Activated CD4-positive, alpha-beta T cell treated with anti-CD3 and anti-CD28 coated beads, Interleukin-2, Interleukin-4, amounts not matched to agents 100 ng/mL and 50 ng/mL, durations not matched to agents 16 hours and 8 hours (primary cell): ENCODE data around the gene COL26A1.
A peak's percentile ranks its signal among the peaks of the same experiment; 100 is the strongest.
"Not testable (repeated sequence)": the region's sequence is repeated elsewhere in the genome, so short reads cannot be mapped to it uniquely, and the experiment has no call there.

ENCODE experiments used
- DNase-seq: peaks from one replicate; pipeline ENCODE4 v3.0.0-alpha.2; 2020; ENCODE audit warnings: low spot score

COL26A1 gene

GRCh38 chr7:101598422-101598985 is 235.8 kb downstream of the COL26A1 start:
- DNase-seq: no peak

DNA sequence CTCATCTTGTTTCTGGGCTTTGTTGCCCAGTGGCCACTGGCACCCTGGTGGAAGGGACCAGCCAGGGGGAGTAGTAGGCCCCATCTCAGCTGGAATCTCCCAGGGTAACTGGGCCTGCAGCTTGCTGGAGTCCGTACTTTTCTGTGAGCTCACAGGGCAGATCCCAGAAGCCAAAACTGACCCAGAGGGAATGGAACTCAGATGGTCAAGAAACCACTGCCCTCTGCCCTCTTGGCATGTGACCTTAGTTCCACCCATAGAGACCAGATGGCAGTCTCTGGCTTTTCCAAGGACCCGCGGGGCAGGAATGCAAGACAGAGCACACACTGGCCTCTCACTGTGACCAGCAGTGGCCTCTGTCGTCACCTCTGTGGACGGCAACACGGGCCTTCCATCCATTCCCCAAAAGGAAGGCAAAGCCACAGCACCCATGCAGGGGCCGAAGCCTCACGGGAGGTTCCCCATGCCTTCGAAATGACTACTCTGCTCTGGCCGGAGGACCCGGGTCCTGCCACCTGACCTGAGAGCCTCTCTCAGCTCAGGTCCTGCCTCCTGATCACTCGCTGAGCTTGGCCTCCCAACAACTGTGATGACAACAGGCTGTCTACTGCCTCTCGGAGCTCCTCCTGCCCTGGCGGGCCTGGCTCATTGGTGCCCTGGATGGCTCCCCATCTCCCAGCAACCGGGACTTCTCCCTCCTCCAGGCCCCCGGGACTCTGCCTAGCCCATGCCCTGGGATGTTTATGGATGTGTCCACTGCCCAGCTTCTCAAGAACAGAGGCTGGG is 236.5 kb downstream of the COL26A1 start:
- DNase-seq: no peak

- DNase-seq: no peak
Measured at GRCh38 chr7:101599787-101600186, 237.1 kb downstream of the COL26A1 start.

DNA sequence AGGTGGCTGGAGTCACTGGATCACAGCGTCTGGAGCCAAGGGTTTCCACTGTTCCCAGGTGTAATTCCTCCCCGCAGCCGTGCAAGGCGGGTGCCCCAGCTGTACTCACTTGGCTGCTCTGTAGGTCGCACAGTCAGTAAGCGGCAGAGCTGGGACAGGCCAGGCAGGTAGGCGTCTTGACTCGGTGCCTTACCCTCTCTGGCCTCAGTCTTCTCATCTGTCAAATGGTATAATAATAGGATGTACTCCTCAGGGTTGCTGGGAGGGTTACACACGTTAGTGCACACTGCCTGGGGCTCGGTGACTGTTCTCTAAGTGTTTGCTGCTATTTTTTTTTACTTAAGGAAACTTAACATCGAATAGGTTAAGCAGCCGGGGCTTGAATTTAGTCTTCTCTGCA is 239.4 kb downstream of the COL26A1 start:
- DNase-seq: no peak

GRCh38 chr7:101602484-101603241 is 240.0 kb downstream of the COL26A1 start:
- DNase-seq: peak; percentile 66

DNA sequence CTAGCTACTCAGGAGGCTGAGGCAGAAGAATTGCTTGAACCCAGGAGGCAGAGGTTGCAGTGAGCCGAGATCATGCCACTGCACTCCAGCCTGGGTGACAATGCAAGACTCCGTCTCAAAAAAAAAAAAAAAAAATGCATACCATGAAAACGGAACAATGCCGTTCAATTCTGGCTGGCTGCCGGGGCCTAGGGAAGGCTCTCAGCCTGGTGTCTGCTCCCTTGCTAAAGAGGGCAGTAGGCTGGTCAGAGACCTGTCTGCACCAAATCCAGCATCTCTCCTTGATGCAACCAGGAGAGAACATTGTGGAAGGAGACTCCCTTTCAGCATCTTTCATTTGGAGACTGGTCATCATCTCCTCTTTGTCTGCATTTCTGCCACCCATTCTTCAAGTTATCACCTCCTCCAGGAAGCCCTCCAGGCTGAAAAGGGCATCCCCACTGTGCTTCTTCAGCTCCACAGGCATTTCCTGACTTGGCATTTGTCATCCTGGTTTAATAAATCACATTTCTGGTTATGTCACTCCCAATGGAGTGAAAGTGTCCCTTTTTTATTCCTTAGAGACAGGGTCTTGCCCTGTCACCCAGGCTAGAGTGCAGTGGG is 241.8 kb downstream of the COL26A1 start:
- no peak for DNase-seq

- not testable (repeated sequence) for DNase-seq
Measured at GRCh38 chr7:101604934-101605332, 242.3 kb downstream of the COL26A1 start.

- DNase-seq: no peak
Measured at GRCh38 chr7:101605611-101606497, 243.2 kb downstream of the COL26A1 start.

- no peak for DNase-seq
Measured at GRCh38 chr7:101606498-101606923, 243.8 kb downstream of the COL26A1 start.
